ENCODE measurements around the gene ANO6. TPM values are rescaled to one million over a fixed set of nuclear protein-coding genes. Genes with fewer than 3 reads are reported as not detected.
"Not testable (repeated sequence)": the region's sequence is repeated elsewhere in the genome, so short reads cannot be mapped to it uniquely, and the experiment has no call there.

ANO6 gene, protein sequence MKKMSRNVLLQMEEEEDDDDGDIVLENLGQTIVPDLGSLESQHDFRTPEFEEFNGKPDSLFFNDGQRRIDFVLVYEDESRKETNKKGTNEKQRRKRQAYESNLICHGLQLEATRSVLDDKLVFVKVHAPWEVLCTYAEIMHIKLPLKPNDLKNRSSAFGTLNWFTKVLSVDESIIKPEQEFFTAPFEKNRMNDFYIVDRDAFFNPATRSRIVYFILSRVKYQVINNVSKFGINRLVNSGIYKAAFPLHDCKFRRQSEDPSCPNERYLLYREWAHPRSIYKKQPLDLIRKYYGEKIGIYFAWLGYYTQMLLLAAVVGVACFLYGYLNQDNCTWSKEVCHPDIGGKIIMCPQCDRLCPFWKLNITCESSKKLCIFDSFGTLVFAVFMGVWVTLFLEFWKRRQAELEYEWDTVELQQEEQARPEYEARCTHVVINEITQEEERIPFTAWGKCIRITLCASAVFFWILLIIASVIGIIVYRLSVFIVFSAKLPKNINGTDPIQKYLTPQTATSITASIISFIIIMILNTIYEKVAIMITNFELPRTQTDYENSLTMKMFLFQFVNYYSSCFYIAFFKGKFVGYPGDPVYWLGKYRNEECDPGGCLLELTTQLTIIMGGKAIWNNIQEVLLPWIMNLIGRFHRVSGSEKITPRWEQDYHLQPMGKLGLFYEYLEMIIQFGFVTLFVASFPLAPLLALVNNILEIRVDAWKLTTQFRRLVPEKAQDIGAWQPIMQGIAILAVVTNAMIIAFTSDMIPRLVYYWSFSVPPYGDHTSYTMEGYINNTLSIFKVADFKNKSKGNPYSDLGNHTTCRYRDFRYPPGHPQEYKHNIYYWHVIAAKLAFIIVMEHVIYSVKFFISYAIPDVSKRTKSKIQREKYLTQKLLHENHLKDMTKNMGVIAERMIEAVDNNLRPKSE
- 10 to 100 TPM; 18.2 to 18.9 TPM for total RNA-seq

DNA sequence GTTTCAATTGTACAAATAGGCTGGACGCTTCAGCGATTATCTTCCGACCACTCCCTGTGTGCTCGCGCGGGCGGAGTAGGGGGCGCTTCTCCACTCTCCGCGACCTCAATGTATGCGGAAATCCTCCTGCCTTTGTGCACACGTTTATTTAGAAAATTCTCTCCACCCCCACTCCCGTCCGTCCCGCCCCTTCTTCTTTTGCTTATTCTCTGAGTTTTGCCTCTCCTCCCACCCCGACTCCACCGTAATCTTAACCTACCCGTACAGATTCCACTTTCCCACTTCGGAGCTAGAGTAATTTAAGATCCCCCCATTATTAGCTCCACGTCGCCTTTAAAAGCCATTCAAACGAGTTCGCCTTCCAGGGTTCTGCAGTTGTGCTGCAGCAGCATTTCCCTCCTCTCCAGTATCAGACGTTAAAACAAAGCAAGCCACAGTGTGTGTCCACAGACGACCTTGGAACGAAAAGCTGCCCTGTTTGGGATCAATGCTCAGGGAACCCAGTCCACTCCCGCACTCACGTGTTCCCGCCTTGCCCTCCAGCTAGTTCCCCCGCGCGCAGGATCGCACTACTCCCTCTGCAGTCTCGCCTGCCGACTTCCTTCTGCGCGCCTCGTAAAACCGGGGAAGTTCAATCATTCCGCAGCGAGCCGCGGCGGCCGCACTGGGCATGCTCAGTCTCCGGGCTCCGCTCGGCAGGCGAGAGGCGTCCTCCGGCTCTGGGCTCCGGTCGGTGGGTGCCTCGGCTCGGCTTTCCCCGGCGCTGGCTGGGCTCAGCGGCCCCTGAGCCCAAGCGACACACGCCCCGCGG is at the start of gene ANO6:
TSS of gene ANO6 (plus strand) at position 677 of the 811 bp plus-strand sequence. CDS start 227 bp downstream, outside the sequence.
- POLR2A ChIA-PET = interaction anchor here (0.6 to 1.1 kb wide), 3 partner anchors 16 to 225 kb away, joined by 4 to 5 read pairs (median 5); no protein-coding TSS in a partner anchor
- CTCF ChIA-PET = interaction anchor here (1.7 kb wide), 1 partner anchor 19 kb away, joined by 8 read pairs; no protein-coding TSS in a partner anchor

DNA sequence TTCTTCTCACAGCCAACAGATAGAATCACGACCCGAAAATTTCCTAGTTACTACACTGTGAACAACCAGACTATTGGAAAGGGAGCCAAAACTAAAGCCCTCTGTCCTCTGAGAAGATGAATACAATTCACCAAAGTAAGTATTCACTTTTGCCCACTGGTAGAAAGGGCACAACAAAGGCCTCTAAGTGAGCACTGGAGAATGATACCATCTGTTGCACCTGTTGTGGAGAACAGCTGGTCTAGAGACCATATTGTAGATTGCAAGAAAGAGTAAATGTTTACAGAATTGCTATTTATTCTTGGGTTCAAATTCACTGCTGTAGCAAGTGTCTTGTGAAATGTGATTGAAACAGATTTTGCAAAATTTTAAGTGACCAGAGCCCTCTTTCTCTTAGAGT is 46.9 kb upstream of the ANO6 start:
- CTCF ChIA-PET = no interaction called here

DNA sequence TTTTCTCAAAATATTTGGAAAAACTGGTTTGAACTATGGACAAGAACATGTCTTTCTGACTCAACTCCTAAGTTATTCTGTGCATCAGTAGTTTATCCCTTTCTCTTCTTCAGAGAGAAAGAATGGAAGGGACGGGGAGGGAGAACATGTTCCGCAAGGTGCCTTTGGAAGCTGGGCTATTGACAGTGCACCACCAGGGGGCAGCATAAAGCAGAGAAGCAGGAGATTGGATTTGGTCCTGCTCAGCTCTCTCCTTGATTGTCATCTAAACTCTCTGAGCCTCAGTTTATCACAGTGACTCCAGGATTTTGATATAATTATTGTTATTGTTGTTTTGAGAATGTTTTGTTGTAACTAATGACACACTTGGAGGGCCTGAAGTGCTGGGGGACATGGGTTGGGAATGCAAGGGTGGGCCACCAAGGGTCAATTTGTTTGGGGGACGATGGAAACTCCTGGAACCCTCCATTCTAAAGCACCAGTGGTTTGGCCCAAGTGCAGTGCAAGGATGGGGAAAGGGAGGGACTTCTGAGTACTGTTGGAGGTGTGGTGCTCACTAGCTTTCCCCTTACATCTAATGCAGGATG is 45.3 kb upstream of the ANO6 start:
- ChIA-PET POLR2A (no interaction called here), CTCF (interaction anchor here (0.7 to 0.9 kb wide), 2 partner anchors 243 to 254 kb away, joined by 3 to 4 read pairs; no protein-coding TSS in a partner anchor)

More for the DNA sequence above, 46.9 kb upstream of the ANO6 start:
- POLR2A ChIA-PET = no interaction called here

DNA sequence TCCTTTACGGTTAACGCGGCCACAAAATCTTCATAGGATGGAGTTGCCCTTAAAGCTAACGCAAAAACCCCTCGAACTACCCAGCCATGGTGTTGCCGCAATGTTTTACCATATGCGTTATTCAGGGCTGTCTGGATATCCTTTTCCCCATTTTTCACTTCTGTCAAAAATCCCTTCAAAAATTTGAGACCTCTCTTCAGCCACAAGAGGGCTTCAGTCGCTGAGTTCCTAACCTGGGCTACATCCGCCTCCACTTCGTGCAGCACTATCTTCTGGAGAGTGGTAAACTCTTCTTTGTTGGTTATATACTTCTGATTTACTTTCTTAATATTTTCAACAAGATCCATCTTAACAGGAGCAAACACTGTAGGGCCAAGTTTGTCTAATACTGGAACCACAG is 42.6 kb upstream of the ANO6 start:
- POLR2A ChIA-PET, CTCF ChIA-PET: not testable (repeated sequence)

DNA sequence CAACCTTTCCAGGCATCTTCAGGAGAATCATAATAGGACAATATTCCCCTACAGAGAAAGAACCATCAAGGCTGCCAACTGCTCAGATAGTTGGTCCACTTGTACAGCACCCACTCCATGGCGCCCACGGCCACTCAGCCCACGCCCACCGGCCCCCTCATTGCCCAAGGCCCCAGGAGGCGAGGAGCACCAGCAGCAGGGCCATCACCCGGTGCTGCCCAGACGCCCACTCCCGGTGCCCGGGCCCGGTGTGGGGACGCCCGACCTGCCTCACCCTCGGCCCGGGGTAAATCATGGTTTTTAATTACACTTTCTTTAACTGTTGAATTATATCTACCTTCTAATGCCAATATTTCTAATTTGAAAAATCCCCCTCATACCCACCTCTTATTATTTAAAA is 41.3 kb upstream of the ANO6 start:
- CTCF ChIA-PET = no interaction called here
- POLR2A ChIA-PET = no interaction called here

DNA sequence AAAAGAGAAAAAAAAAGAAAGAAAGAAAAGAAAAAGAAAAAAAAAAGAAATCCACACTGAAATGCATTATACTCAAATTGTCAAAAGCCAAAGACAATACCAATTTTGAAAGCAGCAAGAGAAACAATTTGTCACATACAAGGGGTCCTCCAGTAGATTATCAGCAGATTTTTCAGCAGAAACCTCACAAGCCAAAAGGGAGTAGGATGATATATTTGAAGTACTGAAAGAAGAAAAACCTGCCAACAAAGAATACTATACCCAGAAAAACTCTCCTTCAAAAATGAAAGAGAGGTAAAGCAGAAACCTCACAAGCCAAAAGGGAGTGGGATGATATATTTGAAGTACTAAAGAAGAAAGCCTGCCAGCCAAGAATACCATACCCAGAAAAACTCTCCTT is 37.1 kb upstream of the ANO6 start:
- ChIA-PET CTCF (interaction anchor here (1.2 kb wide), 1 partner anchor 20 kb away, joined by 3 read pairs; no protein-coding TSS in a partner anchor), POLR2A (no interaction called here)

DNA sequence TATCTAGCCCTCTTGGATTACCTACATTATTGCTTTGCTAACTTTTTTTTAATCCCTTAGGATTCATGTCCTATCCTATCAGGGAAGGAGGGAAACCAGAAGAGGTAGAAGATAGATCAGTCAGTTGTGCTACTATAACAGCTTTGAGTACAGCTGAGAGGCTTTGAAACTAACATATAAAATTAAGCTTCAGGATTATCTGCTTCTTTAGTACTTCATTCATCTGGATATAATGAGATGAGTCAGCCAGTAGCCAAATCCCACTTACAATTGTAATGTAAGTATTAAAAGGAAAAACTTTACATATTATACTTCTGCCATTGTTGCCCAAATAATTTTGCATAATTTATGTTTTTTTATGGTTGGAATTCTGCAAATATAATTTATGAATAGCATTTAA is 33.4 kb upstream of the ANO6 start:
- CTCF ChIA-PET = no interaction called here
- POLR2A ChIA-PET = no interaction called here

DNA sequence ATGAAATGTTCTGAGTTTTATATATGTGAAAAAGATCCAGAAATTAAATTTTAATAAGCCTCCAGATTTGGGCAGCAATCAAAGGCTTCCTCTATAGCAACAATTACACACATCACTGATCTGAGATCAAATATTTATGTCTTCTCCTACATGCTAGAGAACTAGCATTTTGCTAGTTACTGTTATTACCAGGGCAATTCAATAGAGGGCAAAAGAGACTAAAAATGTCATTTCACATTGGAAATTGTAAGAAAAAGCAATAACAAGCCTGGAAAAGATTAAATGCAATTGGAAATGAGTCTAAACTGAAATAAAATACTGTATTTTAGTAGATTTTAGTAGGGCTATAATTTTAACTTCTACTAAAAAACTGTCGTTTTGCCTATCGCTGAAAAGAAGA is 32.6 kb upstream of the ANO6 start:
- ChIA-PET CTCF (no interaction called here), POLR2A (no interaction called here)

DNA sequence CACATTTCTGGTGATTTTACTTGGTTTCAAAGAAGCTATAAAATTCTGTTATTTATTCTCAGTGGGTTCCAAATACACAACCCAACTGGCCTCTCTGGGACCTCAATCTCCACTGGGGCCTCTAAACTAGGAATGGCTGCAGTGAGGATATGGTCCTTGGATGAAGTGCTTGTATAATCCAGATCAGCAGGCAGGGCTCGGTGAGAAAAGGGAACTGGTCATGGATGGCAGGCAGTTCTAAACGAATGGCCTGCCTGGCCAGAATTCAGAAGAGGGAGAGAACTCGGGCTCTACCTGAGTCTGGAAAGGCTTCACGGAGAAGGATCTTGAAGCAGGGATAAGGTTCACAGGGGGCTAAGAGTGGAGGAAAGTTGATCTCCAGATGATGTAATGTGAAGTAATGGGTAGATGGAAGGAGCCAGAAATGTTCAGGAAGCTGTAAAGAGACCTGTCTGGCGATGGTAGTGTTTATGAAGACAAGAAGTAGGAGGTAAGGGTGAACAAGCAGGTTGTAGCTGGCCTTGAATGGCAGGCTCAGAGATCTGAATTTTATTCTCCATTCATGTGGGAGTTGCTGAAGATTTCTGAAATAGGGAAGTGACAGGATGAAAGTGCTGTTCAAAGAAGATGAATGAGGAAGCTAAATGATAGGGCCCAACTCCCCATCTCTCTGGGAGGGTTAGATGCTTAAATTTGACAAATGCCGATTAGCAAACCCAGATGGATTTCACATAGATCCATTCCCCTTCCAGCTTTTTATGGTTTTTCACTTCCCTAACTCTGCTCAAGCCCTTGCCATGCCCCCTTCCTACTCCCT is 31.5 kb upstream of the ANO6 start:
- ChIA-PET CTCF (no interaction called here), POLR2A (no interaction called here)

DNA sequence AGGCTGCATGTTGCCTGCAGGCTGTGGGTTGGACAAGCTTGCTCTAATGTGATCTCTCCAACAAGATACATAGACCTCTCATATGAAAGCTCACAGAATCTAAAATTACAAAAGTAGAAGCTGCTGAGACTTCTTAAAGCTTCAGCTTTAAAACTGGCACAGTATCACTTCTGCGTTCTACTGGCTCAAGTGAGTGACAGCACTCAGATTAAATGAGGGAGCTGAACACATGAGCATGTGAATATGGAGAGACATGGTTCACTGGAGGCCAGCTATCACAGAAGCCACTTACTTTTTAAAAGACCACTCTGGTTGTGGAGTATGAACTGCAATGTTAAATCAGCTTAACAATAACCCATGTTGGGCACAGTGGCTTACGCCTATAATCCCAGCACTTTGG is 29.1 kb upstream of the ANO6 start:
- ChIA-PET CTCF (no interaction called here), POLR2A (no interaction called here)

DNA sequence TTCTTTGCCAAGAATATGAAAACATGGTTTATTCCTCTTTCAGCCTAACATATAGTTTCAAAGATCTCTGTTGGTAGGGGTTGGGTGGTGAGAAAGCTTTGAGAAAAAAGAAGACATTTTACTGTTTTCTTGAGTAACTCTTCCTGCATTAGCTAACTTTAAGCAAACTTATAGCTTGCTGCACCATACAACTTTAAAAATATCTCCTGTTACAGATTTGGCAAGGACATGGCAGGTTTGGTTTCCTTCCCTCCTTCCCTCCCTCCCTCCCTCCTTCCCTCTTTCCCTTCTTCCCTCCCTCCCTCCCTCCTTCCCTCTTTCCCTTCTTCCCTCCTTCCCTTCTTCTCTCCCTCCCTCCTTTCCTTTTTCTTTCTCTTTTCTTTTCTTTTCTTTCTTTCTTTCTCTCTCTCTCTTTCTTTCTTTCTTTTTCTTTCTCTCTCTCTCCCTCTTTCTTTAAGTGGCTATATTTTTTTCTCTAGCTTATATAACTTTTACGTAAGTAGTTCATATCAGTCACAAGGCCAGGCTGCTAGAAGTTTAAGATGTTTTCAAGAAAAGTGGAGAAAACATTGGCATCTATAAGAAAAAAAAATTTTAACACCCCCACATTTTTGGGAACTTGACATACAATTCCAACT is 26.0 kb upstream of the ANO6 start:
- ChIA-PET POLR2A (no interaction called here), CTCF (no interaction called here)

DNA sequence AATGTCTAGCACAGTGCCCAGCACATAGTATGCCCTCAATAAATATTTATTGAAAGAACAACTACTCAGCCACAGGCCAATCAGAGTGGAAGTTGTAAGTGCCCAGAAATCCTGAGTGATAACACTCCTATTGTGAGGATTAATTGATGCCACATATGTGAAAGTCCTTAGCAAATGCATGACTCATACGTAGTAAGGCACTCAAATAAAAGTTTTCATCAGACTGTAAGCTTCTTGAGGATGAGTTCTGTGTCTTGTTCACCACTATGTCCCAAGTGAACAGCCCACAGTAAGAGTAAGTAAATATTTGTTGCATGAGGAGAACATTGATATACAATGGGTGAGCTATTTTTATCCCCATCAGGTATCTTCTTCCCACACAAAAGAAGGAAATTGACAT is 24.7 kb upstream of the ANO6 start:
- ChIA-PET CTCF (no interaction called here), POLR2A (interaction anchor here (0.7 kb wide), 1 partner anchor 228 kb away, joined by 5 read pairs; no protein-coding TSS in a partner anchor)

DNA sequence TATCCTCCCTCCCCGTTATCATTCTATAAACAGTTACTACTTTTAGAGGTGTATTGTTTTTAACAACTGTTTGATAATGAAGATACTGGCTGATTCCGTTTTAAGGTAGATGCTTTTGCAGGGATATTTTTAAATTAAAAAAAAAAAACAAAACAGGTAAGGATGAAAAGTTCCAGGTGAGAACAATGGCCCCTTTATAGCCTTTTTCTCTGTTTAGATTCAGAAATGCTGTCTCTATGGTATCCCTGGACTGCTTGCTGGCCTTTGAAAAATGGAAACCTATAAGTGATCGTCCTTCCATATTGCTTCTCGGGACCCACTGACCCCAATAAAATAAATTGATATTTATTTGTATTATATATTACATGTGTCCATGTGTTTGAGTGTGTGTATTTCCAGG is 23.2 kb upstream of the ANO6 start:
- ChIA-PET CTCF (no interaction called here), POLR2A (no interaction called here)

DNA sequence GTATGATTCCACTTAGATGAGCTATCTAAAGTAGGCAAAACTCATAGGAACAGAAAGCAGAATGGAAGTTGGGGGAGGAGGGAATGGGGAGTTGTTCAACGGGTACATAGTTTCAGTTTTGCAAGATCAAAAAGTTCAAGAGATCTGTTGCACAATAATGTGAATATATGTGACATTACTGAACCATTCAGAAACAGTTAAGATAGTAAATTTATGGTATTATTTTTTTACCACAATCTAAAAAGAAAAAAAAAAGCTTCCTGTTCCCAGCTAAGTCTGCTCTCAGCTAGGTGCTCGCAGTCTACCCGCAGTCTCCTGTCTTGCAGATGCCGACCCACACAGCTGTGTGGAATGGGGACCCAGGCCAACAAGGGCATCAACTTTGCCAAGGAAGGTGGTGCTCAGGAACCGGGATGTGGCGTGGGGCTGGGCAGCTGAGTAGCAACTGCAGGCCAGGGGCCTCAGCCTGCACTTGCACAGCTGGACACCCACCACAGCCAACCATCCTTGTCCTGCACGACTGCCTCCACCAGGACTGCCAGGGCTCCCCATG is 15.3 kb upstream of the ANO6 start:
- POLR2A ChIA-PET = no interaction called here
- CTCF ChIA-PET = interaction anchor here (0.6 kb wide), 1 partner anchor 1075 kb away, joined by 4 read pairs; no protein-coding TSS in a partner anchor

DNA sequence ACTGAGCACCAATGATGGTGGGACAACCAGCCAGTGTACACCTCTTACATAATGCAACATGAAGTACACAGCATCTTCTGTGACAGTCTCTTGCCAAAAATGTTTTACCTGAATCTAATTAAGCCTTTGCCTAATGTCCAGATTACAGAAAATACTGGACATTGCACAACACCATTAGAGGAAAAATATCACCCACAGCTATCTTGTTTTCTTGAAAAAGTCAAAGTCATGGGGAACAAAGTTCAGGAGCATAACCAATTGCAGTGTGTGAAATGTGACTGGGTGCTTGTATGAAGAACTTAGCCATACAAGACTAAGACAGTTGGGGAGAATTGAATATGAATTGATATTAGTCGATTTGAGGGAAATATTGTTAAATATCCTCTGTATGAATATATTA is 12.1 kb upstream of the ANO6 start:
- ChIA-PET CTCF (no interaction called here), POLR2A (no interaction called here)

DNA sequence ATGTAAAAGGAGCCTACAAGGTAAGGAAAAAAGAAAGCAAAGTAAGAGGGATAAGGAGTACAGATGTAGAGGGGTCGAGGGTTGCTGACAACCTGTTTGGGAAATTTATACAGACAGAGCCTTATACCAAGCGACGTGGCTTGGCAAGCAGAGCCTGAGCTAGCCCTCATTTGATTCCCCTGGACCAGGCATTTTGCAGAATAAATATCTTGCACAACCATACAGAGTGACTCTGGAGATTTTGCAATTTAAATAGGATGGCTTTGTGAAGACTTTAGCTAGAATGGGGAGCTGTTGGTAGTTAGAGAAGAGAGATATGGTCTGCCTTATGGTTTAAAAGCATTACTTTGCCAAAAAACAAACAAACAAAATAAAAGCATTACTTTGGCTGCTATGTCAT is 11.1 kb upstream of the ANO6 start:
- POLR2A ChIA-PET = no interaction called here
- CTCF ChIA-PET = no interaction called here

DNA sequence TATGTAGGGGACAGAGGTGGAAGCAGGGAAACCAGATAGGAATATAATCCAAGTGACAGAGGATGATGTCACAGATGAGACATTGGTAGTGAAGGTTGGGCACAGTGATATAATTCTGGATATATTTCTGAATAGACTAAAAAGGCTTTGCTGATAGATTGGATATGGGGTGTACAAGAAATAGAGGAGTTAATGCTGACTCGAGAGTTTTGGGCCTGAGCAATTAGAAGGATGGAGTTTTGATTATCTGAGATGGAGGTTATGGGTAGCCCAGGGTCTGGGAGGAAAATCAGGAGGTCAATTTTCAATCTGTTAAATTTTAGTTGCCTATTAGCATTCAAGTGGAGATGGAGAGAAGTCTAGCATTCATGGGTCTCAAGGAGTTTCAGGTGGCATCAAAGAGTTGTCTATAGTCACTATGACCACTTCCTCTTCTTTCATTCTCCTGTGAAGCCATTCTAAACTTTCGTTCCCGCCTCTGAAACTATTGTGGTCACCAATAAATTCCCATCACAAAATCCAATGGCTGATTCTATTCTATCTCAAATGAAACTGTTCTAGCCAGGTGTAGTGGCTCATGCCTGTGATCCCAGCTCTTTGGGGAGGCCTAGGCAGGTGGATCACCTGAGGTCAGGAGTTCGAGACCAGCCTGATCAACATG is 10.6 kb upstream of the ANO6 start:
- ChIA-PET POLR2A (no interaction called here), CTCF (no interaction called here)
